CD4-positive, CD25-positive, alpha-beta regulatory T cell (primary cell): ENCODE measurements around the gene SNRNP70. TPM values are rescaled to one million over a fixed set of nuclear protein-coding genes. Genes with fewer than 3 reads are reported as not detected.

Experiments
- ATAC-seq, 2 donors: fragments of 150-1000 bp; cut with Tn5 transposase; one replicate each; pipeline ENCODE4 v1.10.0; 2021; ENCODE audit warnings: low read depth in 2 of 2, moderate number of reproducible peaks in 2 of 2, moderate library complexity in 1 of 2
- DNase-seq, 3 donors: peaks; one replicate each; pipeline versions ENCODE4 v3.0.0 to v3.0.0-alpha.2; 2012 to 2022; ENCODE audit warnings: mixed read lengths in 1 of 3
- H3K27ac ChIP-seq: one replicate; pipeline ENCODE4 v1.7.0; 2013; ENCODE audit warnings: mild to moderate bottlenecking, low read length; ENCODE audit not compliant: insufficient read depth, poor library complexity, severe bottlenecking
- H3K27me3 ChIP-seq: one replicate; pipeline ENCODE4 v1.7.0; 2013; ENCODE audit warnings: low read length; ENCODE audit not compliant: control insufficient read depth, insufficient read depth
- H3K36me3 ChIP-seq: one replicate; pipeline ENCODE4 v1.7.0; 2013; ENCODE audit warnings: mild to moderate bottlenecking, low read length, moderate library complexity; ENCODE audit not compliant: control insufficient read depth, insufficient read depth
- H3K4me1 ChIP-seq: 2 replicates; pipeline ENCODE4 v1.7.0; 2013; ENCODE audit warnings: mild to moderate bottlenecking, low read length; ENCODE audit not compliant: insufficient read depth, control insufficient read depth, poor library complexity, severe bottlenecking
- H3K4me3 ChIP-seq: one replicate; pipeline ENCODE4 v1.7.0; 2013; ENCODE audit warnings: low read depth, mild to moderate bottlenecking, low read length, moderate library complexity
- H3K9me3 ChIP-seq, 2 experiments: 1 replicate in 1 of 2; 2 replicates in 1 of 2; pipeline ENCODE4 v1.7.0; 2013; ENCODE audit warnings: low read length in 2 of 2, mild to moderate bottlenecking in 1 of 2, moderate library complexity in 1 of 2; ENCODE audit not compliant: control insufficient read depth in 2 of 2
- H3K27ac Mint-ChIP-seq, 3 donors: one replicate each; pipeline ENCODE4 v1.8.0; 2020 to 2022; ENCODE audit warnings: mild to moderate bottlenecking in 3 of 3, mixed read lengths in 3 of 3, moderate library complexity in 2 of 3
- H3K27me3 Mint-ChIP-seq: one replicate; pipeline ENCODE4 v1.8.0; 2022; ENCODE audit warnings: mild to moderate bottlenecking, mixed read lengths
- H3K36me3 Mint-ChIP-seq: one replicate; pipeline ENCODE4 v1.8.0; 2020; ENCODE audit warnings: mixed read lengths
- H3K4me1 Mint-ChIP-seq, 4 donors: one replicate each; pipeline ENCODE4 v1.8.0; 2020 to 2022; ENCODE audit warnings: mixed read lengths in 4 of 4, mild to moderate bottlenecking in 1 of 4
- H3K4me3 Mint-ChIP-seq, 4 donors: one replicate each; pipeline ENCODE4 v1.8.0; 2020 to 2022; ENCODE audit warnings: mild to moderate bottlenecking in 4 of 4, mixed read lengths in 4 of 4, moderate library complexity in 3 of 4
- H3K9me3 Mint-ChIP-seq, 7 donors: one replicate each; pipeline ENCODE4 v1.8.0; 2020 to 2022; ENCODE audit warnings: mixed read lengths in 7 of 7, mild to moderate bottlenecking in 3 of 7, moderate library complexity in 2 of 7
- polyA plus RNA-seq, 4 donors: library from polyadenylated mRNA; unstranded; fragments of 300-500 nt; fragmentation: Illumina TruSeq; gene quantifications; one replicate each; pipeline ENCODE4 v1.2.3, GENCODE V29; 2021
- total RNA-seq: library from RNA; stranded (reverse); gene quantifications from one replicate; pipeline ENCODE4 v1.2.3, GENCODE V29; 2022

The SNRNP70 gene
- total and polyA plus RNA-seq, 5 donors from 2014 or later = 45.5 to 381 (median 54.8) TPM

GRCh38 chr19:49107625-49108459 is 22.6 kb downstream of the SNRNP70 start:
- Histone ChIP-seq H3K27me3 (no peaks in the 10 kb centered on the region), H3K36me3 (peaks cover 40% of the 10 kb centered on the region), H3K27ac (no peak overlapping the region), H3K4me1 (no peaks in the 10 kb centered on the region), H3K4me3 (no peak overlapping the region), H3K9me3 (no peaks in the 10 kb centered on the region)
- no peaks in the 10 kb centered on the region for H3K27me3 Mint-ChIP-seq
- H3K4me3 Mint-ChIP-seq = no peak overlapping the region
- no peak for ATAC-seq
- peak overlapping the region in 1 of 3 donors; percentile 14 for H3K27ac Mint-ChIP-seq
- no peaks in the 10 kb centered on the region for H3K9me3 Mint-ChIP-seq
- peaks cover 25% of the 10 kb centered on the region for H3K36me3 Mint-ChIP-seq
- no peak for DNase-seq
- peaks cover 0 to 10% (median 5%) of the 10 kb centered on the region in 4 donors for H3K4me1 Mint-ChIP-seq

GRCh38 chr19:49109051-49109450 is 23.8 kb downstream of the SNRNP70 start:
- H3K9me3 Mint-ChIP-seq = no peaks in the 10 kb centered on the region
- peaks cover 38% of the 10 kb centered on the region for H3K36me3 ChIP-seq
- H3K36me3 Mint-ChIP-seq = peaks cover 25% of the 10 kb centered on the region
- H3K4me3 Mint-ChIP-seq = peak overlapping the region in 1 of 4 donors; percentile 38
- peaks cover 0 to 17% (median 11%) of the 10 kb centered on the region in 4 donors for H3K4me1 Mint-ChIP-seq
- no peaks in the 10 kb centered on the region for H3K27me3 Mint-ChIP-seq
- H3K9me3 ChIP-seq = no peaks in the 10 kb centered on the region
- no peak overlapping the region for H3K27ac ChIP-seq
- peak overlapping the region in 1 of 3 donors; percentile 5 for H3K27ac Mint-ChIP-seq
- no peak overlapping the region for H3K4me3 ChIP-seq
- peaks cover 9% of the 10 kb centered on the region for H3K4me1 ChIP-seq
- ATAC-seq (no peak), DNase-seq (no peak)
- H3K27me3 ChIP-seq = no peaks in the 10 kb centered on the region

DNA sequence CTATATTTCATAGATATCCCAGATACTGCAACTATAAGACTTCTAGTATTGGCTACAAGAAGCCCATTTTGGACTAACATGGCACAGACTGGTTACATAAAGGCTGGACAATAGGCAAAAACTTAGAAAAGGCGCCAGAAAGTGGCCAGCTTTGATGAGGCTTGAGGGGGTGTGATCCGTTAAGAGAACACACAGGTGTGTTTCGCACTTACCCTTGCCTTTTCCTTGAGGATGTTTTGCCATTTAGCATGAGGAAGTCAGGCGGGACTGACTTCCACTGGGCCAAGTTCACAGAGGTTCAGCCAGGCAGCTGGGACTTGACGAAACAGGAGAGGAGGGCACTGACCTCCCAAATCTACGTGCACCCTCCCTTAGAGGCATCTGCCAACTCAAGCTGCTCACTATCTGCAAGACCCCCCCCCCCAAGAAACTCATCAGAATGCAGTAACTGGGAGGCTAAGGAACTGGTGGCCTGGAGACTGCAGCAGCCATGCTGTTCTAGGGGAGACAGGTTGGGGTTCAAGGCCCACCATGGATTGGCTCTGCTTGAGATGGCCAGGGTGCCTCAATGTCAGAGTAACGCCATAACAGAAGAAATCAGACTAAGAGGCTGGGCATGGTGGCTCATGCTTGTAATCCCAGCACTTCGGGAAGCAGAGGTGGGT is 24.4 kb downstream of the SNRNP70 start:
- H3K4me1 ChIP-seq = peaks cover 11% of the 10 kb centered on the region
- Mint-ChIP-seq H3K36me3 (peaks cover 24% of the 10 kb centered on the region), H3K4me1 (peaks cover 0 to 17% (median 11%) of the 10 kb centered on the region in 4 donors), H3K27me3 (no peaks in the 10 kb centered on the region), H3K9me3 (no peaks in the 10 kb centered on the region), H3K27ac (no peak overlapping the region), H3K4me3 (no peak overlapping the region)
- no peaks in the 10 kb centered on the region for H3K27me3 ChIP-seq
- peaks cover 33% of the 10 kb centered on the region for H3K36me3 ChIP-seq
- H3K27ac ChIP-seq = no peak overlapping the region
- ATAC-seq (no peak), DNase-seq (no peak)
- H3K4me3 ChIP-seq = no peak overlapping the region
- H3K9me3 ChIP-seq = no peaks in the 10 kb centered on the region

- Mint-ChIP-seq H3K4me3 (peak overlapping the region in 2 of 4 donors; percentile 21 to 80), H3K27ac (no peak overlapping the region), H3K27me3 (no peaks in the 10 kb centered on the region), H3K36me3 (peaks cover 19% of the 10 kb centered on the region), H3K9me3 (no peaks in the 10 kb centered on the region), H3K4me1 (peaks cover 5 to 23% (median 16%) of the 10 kb centered on the region in 4 donors)
- Histone ChIP-seq H3K9me3 (no peaks in the 10 kb centered on the region), H3K4me1 (peaks cover 17% of the 10 kb centered on the region), H3K27me3 (no peaks in the 10 kb centered on the region), H3K36me3 (peaks cover 24% of the 10 kb centered on the region), H3K27ac (no peak overlapping the region), H3K4me3 (no peak overlapping the region)
- no peak for ATAC-seq
- no peak for DNase-seq
These were observed 25.3 kb downstream of the SNRNP70 start for GRCh38 chr19:49110567-49110966.

- Histone ChIP-seq H3K27ac (no peak overlapping the region), H3K4me1 (peaks cover 17% of the 10 kb centered on the region), H3K36me3 (peaks cover 18% of the 10 kb centered on the region), H3K4me3 (no peak overlapping the region), H3K9me3 (no peaks in the 10 kb centered on the region), H3K27me3 (no peaks in the 10 kb centered on the region)
- Mint-ChIP-seq H3K9me3 (no peaks in the 10 kb centered on the region), H3K36me3 (peaks cover 19% of the 10 kb centered on the region), H3K27ac (peak overlapping the region in 1 of 3 donors; percentile 48), H3K4me3 (peak overlapping the region in 3 of 4 donors; percentile 36 to 80 (median 38)), H3K4me1 (peaks cover 5 to 26% (median 16%) of the 10 kb centered on the region in 4 donors), H3K27me3 (no peaks in the 10 kb centered on the region)
- DNase-seq (no peak), ATAC-seq (no peak)
These were observed 26.2 kb downstream of the SNRNP70 start for GRCh38 chr19:49111218-49111998.

GRCh38 chr19:49113762-49114629 is 28.7 kb downstream of the SNRNP70 start, which contains the start of gene LIN7B:
TSS of gene LIN7B (plus strand) at chr19:49114370. CDS start at chr19:49114405, 35 bp downstream.
- no peaks in the 10 kb centered on the region for H3K36me3 ChIP-seq
- H3K9me3 Mint-ChIP-seq = no peaks in the 10 kb centered on the region
- peak; percentile 61 to 63 for ATAC-seq
- H3K9me3 ChIP-seq = no peaks in the 10 kb centered on the region
- H3K27me3 Mint-ChIP-seq = peaks cover 8% of the 10 kb centered on the region
- peaks cover 2% of the 10 kb centered on the region for H3K36me3 Mint-ChIP-seq
- H3K4me3 Mint-ChIP-seq = peak within 1 kb of the TSS; percentile 85 to 91 (median 88)
- H3K27ac ChIP-seq = peak within 1 kb of the TSS; percentile 23
- peaks cover 33% of the 10 kb centered on the region for H3K4me1 ChIP-seq
- H3K4me3 ChIP-seq = peak within 1 kb of the TSS; percentile 60
- H3K27ac Mint-ChIP-seq = peak within 1 kb of the TSS in 2 of 3 donors; percentile 62 to 92
- H3K27me3 ChIP-seq = no peaks in the 10 kb centered on the region
- H3K4me1 Mint-ChIP-seq = peaks cover 5 to 41% (median 25%) of the 10 kb centered on the region in 4 donors
- peak; percentile 66 to 83 (median 73) for DNase-seq
